ENCODE measurements around the gene PTP4A2. TPM values are rescaled to one million over a fixed set of nuclear protein-coding genes. Genes with fewer than 3 reads are reported as not detected.

The PTP4A2 gene
- total and polyA plus RNA-seq, 10 of the 15 experiments (the other 5 are each of a cell fraction or from before 2014, with no cell fraction given), result 180 to 909 (median 375) TPM

- 0 out of 2 replicates have a peak, but pooled peaks cover 2% of the 10 kb centered on the region for H4K20me1 ChIP-seq (ENCODE audit: control insufficient read depth, insufficient read depth)
- no peaks in the 10 kb centered on the region for H3K27me3 ChIP-seq (replicated peaks in 1 of 2; ENCODE audit: control insufficient read depth in 2 of 2, insufficient read depth in 2 of 2, low read length in 1 of 2)
- TF ChIP-seq BRCA1 (IDR thresholded peaks at IDR 0.05; ENCODE audit: low read depth, low read length) (no peak), EED (IDR thresholded peaks at IDR 0.05; ENCODE audit: low read depth) (no peak), NR2C2 (IDR thresholded peaks at IDR 0.05; ENCODE audit: borderline replicate concordance, control insufficient read depth, insufficient read length, low read depth) (no peak), ZBED1 (IDR thresholded peaks at IDR 0.05; ENCODE audit: borderline replicate concordance) (no peak), TCF7 (IDR thresholded peaks at IDR 0.05; ENCODE audit: borderline replicate concordance) (no peak), CREB1 (IDR thresholded peaks at IDR 0.05; ENCODE audit: low read depth) (no peak), MAX (IDR thresholded peaks at IDR 0.05; ENCODE audit: low read depth, low read length) (no peak), MXI1 (IDR thresholded peaks at IDR 0.05; ENCODE audit: low read depth, low read length) (peak; percentile 21; the same call in 1 of the 2 replicates), IKZF2 (IDR thresholded peaks at IDR 0.05) (peak in 1 of 2 experiments; percentile 52; a peak in 2 of 4 replicates), ATF2 (IDR thresholded peaks at IDR 0.05; ENCODE audit: low read length) (no peak), ATF3 (IDR thresholded peaks at IDR 0.05; ENCODE audit: borderline replicate concordance, extremely low read depth, low read depth, low read length) (no peak), TBL1XR1 (IDR thresholded peaks at IDR 0.05; ENCODE audit: low read depth, low read length) (no peak), ZNF207 (IDR thresholded peaks at IDR 0.05; ENCODE audit: borderline replicate concordance) (no peak), MYB (IDR thresholded peaks at IDR 0.05; ENCODE audit: borderline replicate concordance, low read depth, low read length) (no peak), FOS (IDR thresholded peaks at IDR 0.05; ENCODE audit: borderline replicate concordance, extremely low read depth, insufficient read length) (no peak), RFX5 (IDR thresholded peaks at IDR 0.05; ENCODE audit: low read depth, low read length) (no peak), PKNOX1 (IDR thresholded peaks at IDR 0.05) (peak; percentile 19; the same call in 1 of the 2 replicates), MEF2B (IDR thresholded peaks at IDR 0.05; ENCODE audit: partially characterized antibody, poor library complexity, severe bottlenecking) (peak; percentile 43)
Measured at GRCh38 chr1:31937300-31938183, 626 bp downstream of the PTP4A2 start.

More at GRCh38 chr1:31937300-31938183, 626 bp downstream of the PTP4A2 start:
- Histone ChIP-seq H3K4me1 (ENCODE audit: control insufficient read depth, insufficient read depth, low read length) (peaks cover 30% of the 10 kb centered on the region), H3K79me2 (ENCODE audit: control insufficient read depth, insufficient read depth, low read length) (peaks cover 79% of the 10 kb centered on the region), H3K9ac (ENCODE audit: control insufficient read depth, insufficient read depth, low read length) (peak overlapping the region; percentile 96), H3K4me2 (ENCODE audit: control insufficient read depth, insufficient read depth) (peak overlapping the region; percentile 88; the same call in 1 of the 2 replicates), H3K4me3 (peak overlapping the region; percentile 84), H3K9me3 (replicated peaks; ENCODE audit: control insufficient read depth, insufficient read depth, low read length) (no peaks in the 10 kb centered on the region), H3K36me3 (ENCODE audit: control insufficient read depth in 2 of 2, insufficient read depth in 2 of 2, low read length in 1 of 2) (0 out of 4 replicates have a peak, but pooled peaks cover 0 to 4% of the 10 kb centered on the region in 2 experiments), H2AFZ (ENCODE audit: control insufficient read depth, low read depth, low read length) (no peak overlapping the region; the same call in 1 of the 2 replicates), H3K27ac (ENCODE audit: control insufficient read depth, insufficient read depth) (peak overlapping the region; percentile 93)
- ChIA-PET SMC1A (ENCODE audit: uncharacterized antibody, unreplicated experiment) (interaction anchor here (0.6 to 9.1 kb wide), 4 partner anchors 16 to 177 kb away, joined by 3 to 315 read pairs (median 44); no protein-coding TSS in a partner anchor), POLR2A (interaction anchor here (0.9 to 4.5 kb wide), 9 partner anchors 7 to 78 kb away, joined by 4 to 104 read pairs (median 8); no protein-coding TSS in a partner anchor), CTCF (interaction anchor here (1.0 to 15.0 kb wide), 5 partner anchors 21 to 122 kb away, joined by 3 to 565 read pairs (median 5); partner anchors contain the start of gene SPOCD1), RAD21 (ENCODE audit: unreplicated experiment) (interaction anchor here (0.8 to 8.9 kb wide), 9 partner anchors 9 to 104 kb away, joined by 3 to 157 read pairs (median 4); no protein-coding TSS in a partner anchor)
- FAIRE-seq (no peak), ATAC-seq (peak; percentile 49), DNase-seq (ENCODE audit: low read depth, low spot score) (no peak)
- no TSS peak for BruUV-seq (replicated peaks)
- in situ Hi-C loops (cut with MboI) (loop anchor here (10.0 kb wide), 1 partner anchor 1183 kb away; the partner anchor contains the start of gene LAPTM5), intact Hi-C loops (cut with micrococcal nuclease; ENCODE audit: unreplicated experiment) (loop anchor here (5.0 kb wide), 1 partner anchor 75 kb away; the partner anchor contains the start of gene KHDRBS1)
- under 1% methylated on average over 19 of the region's 78 CpGs for WGBS (ENCODE audit: insufficient coverage, insufficient replicate concordance, low lambda C conversion rate, missing lambda C conversion rate)

Measured in GM12878 (cell line).